HG03520 (cell line): ENCODE data around the gene SHC1.

Experiments used
- ATAC-seq: cut with Tn5 transposase; IDR thresholded peaks from one replicate; pipeline ENCODE4 v1.9.1; 2021; ENCODE audit warnings: mild to moderate bottlenecking, moderate library complexity; ENCODE audit not compliant: unreplicated experiment

Gene SHC1

GRCh38 chr1:154958681-154959425, 11.7 kb downstream of the SHC1 start:
- ATAC-seq: no peak

DNA sequence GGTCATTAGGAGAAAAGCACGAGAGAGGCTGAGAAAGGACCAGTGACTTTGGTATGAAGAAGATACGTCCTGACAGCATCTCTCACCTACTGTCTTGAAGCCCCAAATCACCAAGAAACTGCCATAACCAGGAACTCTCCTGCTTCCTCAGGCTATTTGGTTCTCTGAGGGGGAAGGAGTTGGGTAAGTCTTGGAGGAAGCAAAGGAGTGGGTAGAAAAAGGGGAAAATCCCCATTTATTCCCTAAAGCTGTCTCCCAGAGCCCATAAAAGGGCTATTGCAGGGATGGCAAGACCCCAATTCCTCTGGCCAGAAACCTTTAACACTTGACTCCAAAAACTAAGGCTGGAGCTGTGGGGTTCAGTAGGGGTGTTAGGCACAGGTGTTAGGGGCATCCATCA, 12.5 kb downstream of the SHC1 start:
- no peak for ATAC-seq

GRCh38 chr1:154957091-154957657, 13.4 kb downstream of the SHC1 start:
- no peak for ATAC-seq

- ATAC-seq: no peak
These were observed 14.0 kb downstream of the SHC1 start for GRCh38 chr1:154956544-154956941.

DNA sequence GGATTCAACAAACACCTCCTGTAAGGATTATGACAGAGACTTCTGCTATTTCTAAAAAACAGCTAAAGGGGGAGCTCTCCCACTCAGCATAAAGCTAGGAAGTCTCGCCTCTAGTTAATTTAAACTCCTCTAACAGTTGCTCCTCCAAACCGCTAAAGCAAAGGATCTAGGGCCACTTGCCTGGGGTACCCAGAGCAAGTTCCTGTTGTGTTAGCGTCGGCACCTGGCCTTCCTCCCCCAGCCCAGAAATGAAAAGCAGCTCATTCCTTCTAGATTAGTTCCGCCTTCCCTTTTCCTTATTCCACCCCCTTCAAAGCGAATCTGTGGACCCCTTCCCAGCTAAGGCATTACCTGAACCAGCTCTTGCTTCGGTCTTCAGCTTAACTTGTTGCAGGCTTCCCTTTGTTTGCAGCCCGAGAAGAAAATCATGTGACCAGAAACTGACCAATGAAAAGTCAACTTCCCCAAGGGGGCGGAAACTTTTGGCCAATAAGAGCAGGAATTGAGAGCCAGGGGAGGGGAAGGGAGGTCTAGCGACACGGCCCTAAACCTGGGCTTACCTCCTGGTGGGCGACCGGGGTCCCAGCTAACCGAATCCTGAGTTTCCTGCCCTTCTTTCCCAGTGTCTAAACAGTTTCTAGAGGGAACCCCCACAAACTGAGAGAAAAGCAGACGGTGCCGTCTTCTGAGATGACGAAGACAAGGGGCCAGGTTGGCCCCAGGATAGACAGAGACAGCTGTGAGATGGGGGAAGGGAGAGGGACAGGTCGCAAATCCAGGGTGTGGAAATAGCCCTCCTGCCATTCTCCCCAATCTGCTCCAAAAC, 14.6 kb downstream of the SHC1 start, which contains the start of gene PBXIP1:
PBXIP1 (minus strand) TSS at position 382 of the 826 bp plus-strand sequence. CDS start 2,378 bp downstream, outside the sequence.
- peak; percentile 48 for ATAC-seq

DNA sequence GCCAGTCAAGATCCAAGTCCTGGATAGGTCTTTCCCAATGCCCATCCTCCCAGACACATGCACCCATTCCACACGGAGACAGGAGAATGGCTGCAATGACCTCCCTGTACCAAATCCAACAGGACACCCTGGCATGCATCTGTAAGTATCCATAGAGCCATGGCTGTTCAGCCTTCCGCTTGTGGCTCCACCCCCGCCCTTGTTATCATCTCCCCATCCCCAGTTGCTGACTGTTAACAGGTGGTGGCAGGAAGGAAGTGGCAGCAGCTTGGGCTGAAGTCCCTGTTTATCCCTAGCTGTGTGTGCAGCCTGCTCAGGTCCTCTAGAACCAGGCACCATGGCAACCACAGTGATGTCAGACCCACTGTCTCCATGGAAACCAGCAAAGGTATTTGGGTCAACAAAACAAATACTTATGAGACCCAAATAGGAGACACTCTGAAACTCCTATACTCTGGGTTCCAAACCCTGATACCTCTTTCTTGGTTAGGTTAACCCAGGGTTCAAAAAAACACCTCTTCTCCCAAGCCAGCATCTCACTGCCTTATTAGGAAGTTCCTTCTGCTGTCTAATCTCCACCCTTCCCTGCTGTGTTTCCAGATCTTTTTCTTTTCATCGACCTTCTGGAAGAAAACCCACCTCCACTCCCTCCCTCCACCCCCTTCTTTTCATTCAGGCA, 15.4 kb downstream of the SHC1 start:
- ATAC-seq: peak; percentile 63

DNA sequence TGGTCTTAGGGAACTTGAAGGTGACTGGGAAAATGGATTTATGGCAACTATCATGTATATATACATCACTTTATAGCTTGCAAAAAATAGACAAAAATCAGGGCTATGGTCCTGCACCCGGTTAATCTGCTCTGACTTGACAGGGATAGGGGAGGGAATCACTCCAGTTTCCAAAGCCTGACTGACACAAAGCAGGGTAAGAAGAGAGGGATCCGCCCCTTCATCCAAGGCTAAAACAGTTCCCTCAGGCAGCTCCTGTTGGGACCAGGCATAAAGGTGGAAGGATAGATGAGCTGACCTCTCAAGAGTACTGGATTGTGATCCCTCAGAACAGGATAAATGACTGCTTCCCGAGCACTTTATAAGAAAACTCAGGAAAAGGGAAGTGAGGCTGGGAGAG, 16.0 kb downstream of the SHC1 start:
- ATAC-seq: no peak

GRCh38 chr1:154953611-154954038, 16.9 kb downstream of the SHC1 start:
- ATAC-seq: no peak

GRCh38 chr1:154952664-154953063, 17.9 kb downstream of the SHC1 start:
- no peak for ATAC-seq

- no peak for ATAC-seq
These were observed 18.5 kb downstream of the SHC1 start for GRCh38 chr1:154951901-154952657.

DNA sequence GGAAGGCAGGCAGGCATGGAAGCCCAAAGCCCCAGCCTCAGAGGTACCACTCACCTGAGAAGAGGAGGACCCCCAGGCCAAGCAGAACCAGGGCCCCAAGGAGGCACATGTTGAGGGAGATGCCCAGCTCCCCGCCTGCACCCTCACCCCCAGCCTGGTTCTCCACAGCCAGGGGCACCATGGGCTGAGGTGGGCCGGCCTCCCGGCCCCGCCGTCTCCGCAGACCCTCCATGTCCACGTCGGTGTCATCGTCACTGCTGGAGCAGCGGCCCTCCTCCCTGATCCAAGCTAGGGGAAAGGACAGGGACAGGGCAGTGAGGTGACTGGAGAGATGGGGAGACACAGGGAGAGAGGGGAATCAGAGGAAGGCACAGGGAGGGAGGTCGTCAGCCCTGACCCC, 22.5 kb downstream of the SHC1 start:
- no peak for ATAC-seq

GRCh38 chr1:154945962-154946850, 24.3 kb downstream of the SHC1 start:
- no peak for ATAC-seq

GRCh38 chr1:154945160-154945961, 25.2 kb downstream of the SHC1 start:
- no peak for ATAC-seq

DNA sequence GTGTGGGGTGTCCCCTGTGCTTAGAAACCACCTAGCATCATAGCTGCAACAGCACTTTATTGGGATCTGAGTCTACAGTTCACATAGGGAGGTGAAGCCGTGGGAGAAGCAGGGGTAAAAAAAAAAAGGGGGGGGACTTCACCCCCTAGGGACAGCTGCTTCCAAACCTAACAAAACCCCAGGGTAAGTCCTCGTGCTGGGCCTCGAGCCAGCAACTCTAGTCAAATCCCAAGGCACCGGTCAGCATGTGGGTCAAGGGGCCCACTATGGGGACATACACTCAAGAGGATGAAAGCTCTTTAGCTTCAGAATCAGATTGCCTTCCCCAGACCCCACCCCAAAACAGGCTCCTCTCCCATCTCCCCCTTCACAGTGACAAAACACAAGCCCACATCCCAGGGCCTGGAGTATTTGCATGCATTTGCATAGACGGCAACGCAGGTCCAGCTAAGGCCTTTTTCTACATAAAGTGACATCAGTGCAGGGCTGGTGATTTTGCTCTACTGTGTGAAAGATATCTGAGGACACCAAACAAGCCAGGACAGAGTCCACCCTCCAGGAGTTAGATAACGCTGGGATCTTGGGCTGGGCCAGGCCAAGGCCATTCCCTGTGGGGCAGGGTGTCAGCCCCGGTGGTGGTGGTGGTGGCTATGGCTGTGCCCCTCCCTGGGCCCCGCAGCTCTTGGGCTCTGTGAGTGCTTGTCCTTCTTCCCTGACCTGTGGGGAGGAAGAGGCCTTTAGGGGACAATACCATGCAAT, 26.0 kb downstream of the SHC1 start:
- no peak for ATAC-seq

- no peak for ATAC-seq
These were observed 26.7 kb downstream of the SHC1 start for GRCh38 chr1:154943649-154944400.

- ATAC-seq: no peak
These were observed 29.1 kb downstream of the SHC1 start for GRCh38 chr1:154941333-154942013.
